ENCODE results near the gene PPA1.
"Not testable (repeated sequence)": the region's sequence is repeated elsewhere in the genome, so short reads cannot be mapped to it uniquely, and the experiment has no call there.

The PPA1 gene

GRCh38 chr10:70169011-70169410 lies 64.2 kb downstream of the PPA1 start:
- DNase-seq (ENCODE audit: low read depth) = no peak

GRCh38 chr10:70167246-70167645 lies 66.0 kb downstream of the PPA1 start:
- DNase-seq (ENCODE audit: low read depth) = no peak

- DNase-seq (ENCODE audit: low read depth) = no peak
Measured at GRCh38 chr10:70166394-70166793, 66.8 kb downstream of the PPA1 start.

GRCh38 chr10:70164163-70164562 lies 69.1 kb downstream of the PPA1 start:
- no peak for DNase-seq (ENCODE audit: low read depth)

- DNase-seq (ENCODE audit: low read depth) = no peak
Measured at GRCh38 chr10:70163448-70163847, 69.8 kb downstream of the PPA1 start.

- DNase-seq (ENCODE audit: low read depth) = no peak
Measured at GRCh38 chr10:70162892-70163201, 70.4 kb downstream of the PPA1 start.

- DNase-seq (ENCODE audit: low read depth) = no peak
Measured at GRCh38 chr10:70162151-70162891, 70.9 kb downstream of the PPA1 start.

- DNase-seq (ENCODE audit: low read depth) = no peak
Measured at GRCh38 chr10:70160798-70161197, 72.4 kb downstream of the PPA1 start.

GRCh38 chr10:70159366-70159765 lies 73.9 kb downstream of the PPA1 start:
- DNase-seq (ENCODE audit: low read depth) = not testable (repeated sequence)

- no peak for DNase-seq (ENCODE audit: low read depth)
Measured at GRCh38 chr10:70158113-70158512, 75.1 kb downstream of the PPA1 start.

- no peak for DNase-seq (ENCODE audit: low read depth)
Measured at GRCh38 chr10:70155255-70155838, 77.9 kb downstream of the PPA1 start.

All from activated T-helper 1 cell treated with Interleukin-2 at 50 U/mL for 16 hours (primary cell).